ENCODE measurements around the gene PCK1. TPM values are rescaled to one million over a fixed set of nuclear protein-coding genes. Genes with fewer than 3 reads are reported as not detected.

PCK1 gene
- total and polyA plus RNA-seq, 2 of the 13 experiments (the other 11 are each of a cell fraction or from before 2014, with no cell fraction given): 6.5 to 12.6 TPM

- TF ChIP-seq PLSCR1 (CRISPR knock-in tag; IDR thresholded peaks at IDR 0.05; ENCODE audit: borderline replicate concordance) (no peak), PHF21A (CRISPR knock-in tag; IDR thresholded peaks at IDR 0.05) (no peak), ZNF337 (CRISPR knock-in tag; IDR thresholded peaks at IDR 0.05; ENCODE audit: borderline replicate concordance, low read depth) (no peak), SETDB1 (CRISPR knock-in tag; IDR thresholded peaks at IDR 0.05; ENCODE audit: borderline replicate concordance) (peak; percentile 80; the same call in 1 of the 2 replicates), ARID3A (IDR thresholded peaks at IDR 0.05; ENCODE audit: low read depth, low read length) (peak; percentile 47; the same call in 1 of the 2 replicates), MXD4 (CRISPR knock-in tag; IDR thresholded peaks at IDR 0.05) (no peak), HNRNPH1 (optimal IDR thresholded peaks at IDR 0.05; ENCODE audit: low read depth, low read length) (no peak), ZNF292 (CRISPR knock-in tag; IDR thresholded peaks at IDR 0.05; ENCODE audit: borderline replicate concordance, low read depth) (peak; percentile 8; the same call in 1 of the 2 replicates), ATM (IDR thresholded peaks at IDR 0.05; ENCODE audit: borderline replicate concordance) (no peak), POGZ (CRISPR knock-in tag; IDR thresholded peaks at IDR 0.05) (no peak), ZNF652 (CRISPR knock-in tag; IDR thresholded peaks at IDR 0.05; ENCODE audit: borderline replicate concordance, low read depth) (no peak), ZBED4 (CRISPR knock-in tag; IDR thresholded peaks at IDR 0.05; ENCODE audit: borderline replicate concordance) (no peak), KAT8 (CRISPR knock-in tag; IDR thresholded peaks at IDR 0.05) (peak; percentile 20; the same call in 1 of the 2 replicates)
- TF ChIP-seq, protein P1, sequence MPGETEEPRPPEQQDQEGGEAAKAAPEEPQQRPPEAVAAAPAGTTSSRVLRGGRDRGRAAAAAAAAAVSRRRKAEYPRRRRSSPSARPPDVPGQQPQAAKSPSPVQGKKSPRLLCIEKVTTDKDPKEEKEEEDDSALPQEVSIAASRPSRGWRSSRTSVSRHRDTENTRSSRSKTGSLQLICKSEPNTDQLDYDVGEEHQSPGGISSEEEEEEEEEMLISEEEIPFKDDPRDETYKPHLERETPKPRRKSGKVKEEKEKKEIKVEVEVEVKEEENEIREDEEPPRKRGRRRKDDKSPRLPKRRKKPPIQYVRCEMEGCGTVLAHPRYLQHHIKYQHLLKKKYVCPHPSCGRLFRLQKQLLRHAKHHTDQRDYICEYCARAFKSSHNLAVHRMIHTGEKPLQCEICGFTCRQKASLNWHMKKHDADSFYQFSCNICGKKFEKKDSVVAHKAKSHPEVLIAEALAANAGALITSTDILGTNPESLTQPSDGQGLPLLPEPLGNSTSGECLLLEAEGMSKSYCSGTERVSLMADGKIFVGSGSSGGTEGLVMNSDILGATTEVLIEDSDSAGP (CRISPR knock-in tag; IDR thresholded peaks at IDR 0.05; ENCODE audit: borderline replicate concordance): no peak
- TF ChIP-seq, protein P2, sequence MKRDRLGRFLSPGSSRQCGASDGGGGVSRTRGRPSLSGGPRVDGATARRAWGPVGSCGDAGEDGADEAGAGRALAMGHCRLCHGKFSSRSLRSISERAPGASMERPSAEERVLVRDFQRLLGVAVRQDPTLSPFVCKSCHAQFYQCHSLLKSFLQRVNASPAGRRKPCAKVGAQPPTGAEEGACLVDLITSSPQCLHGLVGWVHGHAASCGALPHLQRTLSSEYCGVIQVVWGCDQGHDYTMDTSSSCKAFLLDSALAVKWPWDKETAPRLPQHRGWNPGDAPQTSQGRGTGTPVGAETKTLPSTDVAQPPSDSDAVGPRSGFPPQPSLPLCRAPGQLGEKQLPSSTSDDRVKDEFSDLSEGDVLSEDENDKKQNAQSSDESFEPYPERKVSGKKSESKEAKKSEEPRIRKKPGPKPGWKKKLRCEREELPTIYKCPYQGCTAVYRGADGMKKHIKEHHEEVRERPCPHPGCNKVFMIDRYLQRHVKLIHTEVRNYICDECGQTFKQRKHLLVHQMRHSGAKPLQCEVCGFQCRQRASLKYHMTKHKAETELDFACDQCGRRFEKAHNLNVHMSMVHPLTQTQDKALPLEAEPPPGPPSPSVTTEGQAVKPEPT (CRISPR knock-in tag; IDR thresholded peaks at IDR 0.05; ENCODE audit: low read depth): no peak
- TF ChIP-seq, protein P3, sequence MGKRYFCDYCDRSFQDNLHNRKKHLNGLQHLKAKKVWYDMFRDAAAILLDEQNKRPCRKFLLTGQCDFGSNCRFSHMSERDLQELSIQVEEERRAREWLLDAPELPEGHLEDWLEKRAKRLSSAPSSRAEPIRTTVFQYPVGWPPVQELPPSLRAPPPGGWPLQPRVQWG (CRISPR knock-in tag; IDR thresholded peaks at IDR 0.05; ENCODE audit: borderline replicate concordance, low read depth): no peak
Observed at GRCh38 chr20:57557926-57558613, 2.8 kb upstream of the PCK1 start (continued).
